Osteocyte (in vitro differentiated cells): ENCODE measurements around the gene EPG5. TPM values are rescaled to one million over a fixed set of nuclear protein-coding genes. Genes with fewer than 3 reads are reported as not detected.

Experiments
- DNase-seq: peaks from one replicate; pipeline ENCODE4 v3.0.0; 2021; ENCODE audit warnings: mixed read lengths; ENCODE audit not compliant: unreplicated experiment; ENCODE audit errors: extremely low spot score
- H3K27ac Mint-ChIP-seq: one replicate; pipeline ENCODE4 v1.8.0; 2021; ENCODE audit warnings: mild to moderate bottlenecking, mixed read lengths; ENCODE audit not compliant: unreplicated experiment
- H3K27me3 Mint-ChIP-seq: one replicate; pipeline ENCODE4 v1.8.0; 2021; ENCODE audit warnings: mixed read lengths; ENCODE audit not compliant: unreplicated experiment
- H3K36me3 Mint-ChIP-seq: one replicate; pipeline ENCODE4 v1.8.0; 2021; ENCODE audit warnings: mixed read lengths; ENCODE audit not compliant: unreplicated experiment
- H3K4me1 Mint-ChIP-seq: one replicate; pipeline ENCODE4 v1.8.0; 2021; ENCODE audit warnings: mixed read lengths; ENCODE audit not compliant: unreplicated experiment
- H3K4me3 Mint-ChIP-seq: one replicate; pipeline ENCODE4 v1.8.0; 2021; ENCODE audit warnings: mild to moderate bottlenecking, moderate library complexity, mixed read lengths; ENCODE audit not compliant: unreplicated experiment
- H3K9me3 Mint-ChIP-seq: one replicate; pipeline ENCODE4 v1.8.0; 2021; ENCODE audit warnings: mixed read lengths; ENCODE audit not compliant: unreplicated experiment
- total RNA-seq: library from RNA; stranded (reverse); gene quantifications from 2 replicates; pipeline ENCODE4 v1.2.1, GENCODE V29; 2021
- TF ChIP-seq, protein P1 (sequence below): fragments of 200-600 bp; sonication (generic); IDR thresholded peaks from 2 replicates; pipeline ENCODE4 v1.5.0; 2021; ENCODE audit warnings: antibody characterized with exemption, mild to moderate bottlenecking, moderate library complexity

EPG5 gene
- total RNA-seq, 1 donor from 2014 or later: 30.9 TPM

DNA sequence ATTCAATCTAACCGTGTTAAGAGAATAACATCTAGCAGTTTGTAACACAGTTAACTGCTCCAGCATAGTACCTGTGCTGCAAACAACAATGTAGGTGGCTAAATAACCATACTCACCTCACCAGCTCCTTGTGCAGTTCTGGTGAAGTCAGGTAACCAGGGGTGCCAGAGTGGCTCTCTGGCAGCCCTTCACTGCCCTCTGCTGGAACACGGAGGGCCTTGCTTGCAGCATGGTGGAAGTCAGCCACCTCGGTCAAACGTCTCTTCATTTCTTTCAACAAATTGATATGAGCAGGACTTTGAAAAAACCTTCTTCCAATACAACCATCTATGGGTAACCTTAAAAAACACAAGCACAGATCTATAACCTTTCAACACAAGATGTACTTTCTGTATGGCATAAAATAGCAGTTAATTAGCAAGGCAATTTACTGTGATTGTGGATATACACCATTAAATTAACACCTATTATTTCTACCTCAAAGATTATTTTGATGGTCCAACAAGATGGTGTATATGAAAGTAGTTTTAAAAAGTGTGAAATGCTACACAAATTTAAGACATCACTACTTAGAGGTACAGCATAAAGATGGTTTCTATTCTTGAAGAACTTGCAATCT is 56.6 kb downstream of the EPG5 start:
- H3K36me3 Mint-ChIP-seq: peaks cover 65% of the 10 kb centered on the region
- H3K27ac Mint-ChIP-seq: no peak overlapping the region
- H3K4me3 Mint-ChIP-seq: no peak overlapping the region
- H3K4me1 Mint-ChIP-seq: no peaks in the 10 kb centered on the region
- H3K27me3 Mint-ChIP-seq: no peaks in the 10 kb centered on the region
- no peaks in the 10 kb centered on the region for H3K9me3 Mint-ChIP-seq
- TF ChIP-seq, protein P1, sequence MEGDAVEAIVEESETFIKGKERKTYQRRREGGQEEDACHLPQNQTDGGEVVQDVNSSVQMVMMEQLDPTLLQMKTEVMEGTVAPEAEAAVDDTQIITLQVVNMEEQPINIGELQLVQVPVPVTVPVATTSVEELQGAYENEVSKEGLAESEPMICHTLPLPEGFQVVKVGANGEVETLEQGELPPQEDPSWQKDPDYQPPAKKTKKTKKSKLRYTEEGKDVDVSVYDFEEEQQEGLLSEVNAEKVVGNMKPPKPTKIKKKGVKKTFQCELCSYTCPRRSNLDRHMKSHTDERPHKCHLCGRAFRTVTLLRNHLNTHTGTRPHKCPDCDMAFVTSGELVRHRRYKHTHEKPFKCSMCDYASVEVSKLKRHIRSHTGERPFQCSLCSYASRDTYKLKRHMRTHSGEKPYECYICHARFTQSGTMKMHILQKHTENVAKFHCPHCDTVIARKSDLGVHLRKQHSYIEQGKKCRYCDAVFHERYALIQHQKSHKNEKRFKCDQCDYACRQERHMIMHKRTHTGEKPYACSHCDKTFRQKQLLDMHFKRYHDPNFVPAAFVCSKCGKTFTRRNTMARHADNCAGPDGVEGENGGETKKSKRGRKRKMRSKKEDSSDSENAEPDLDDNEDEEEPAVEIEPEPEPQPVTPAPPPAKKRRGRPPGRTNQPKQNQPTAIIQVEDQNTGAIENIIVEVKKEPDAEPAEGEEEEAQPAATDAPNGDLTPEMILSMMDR: peak; percentile 78
- no peak for DNase-seq

DNA sequence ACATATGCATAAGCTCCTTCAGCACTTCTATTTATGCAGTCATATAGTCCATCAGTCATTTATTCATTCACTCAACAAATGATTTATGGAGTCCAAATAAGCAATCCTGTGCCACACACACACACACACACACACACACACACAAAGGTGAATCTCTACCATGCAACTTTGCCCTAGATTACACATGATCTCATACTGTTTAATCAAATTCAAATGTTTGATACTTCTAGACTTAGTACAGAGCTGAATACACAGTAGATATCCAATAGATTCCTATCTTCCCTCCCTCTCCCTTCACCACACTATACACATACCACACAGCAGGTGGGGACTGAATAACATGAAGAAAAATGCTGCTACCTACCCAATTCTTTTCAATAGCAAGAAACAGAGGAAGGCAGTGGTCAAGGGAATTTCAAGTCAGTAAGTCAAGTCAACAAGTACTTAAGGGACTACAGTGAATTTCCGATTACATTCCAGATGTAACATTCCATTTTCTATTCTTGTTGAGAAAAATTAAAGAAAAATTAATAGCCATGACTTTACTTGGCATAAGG is 65.4 kb downstream of the EPG5 start:
- H3K4me1 Mint-ChIP-seq: no peaks in the 10 kb centered on the region
- no peaks in the 10 kb centered on the region for H3K9me3 Mint-ChIP-seq
- DNase-seq: no peak
- peaks cover 49% of the 10 kb centered on the region for H3K36me3 Mint-ChIP-seq
- TF ChIP-seq, protein P1: no peak
- no peak overlapping the region for H3K4me3 Mint-ChIP-seq
- H3K27me3 Mint-ChIP-seq: no peaks in the 10 kb centered on the region
- no peak overlapping the region for H3K27ac Mint-ChIP-seq

GRCh38 chr18:45900623-45901022 is 66.5 kb downstream of the EPG5 start:
- H3K36me3 Mint-ChIP-seq: peaks cover 48% of the 10 kb centered on the region
- no peak overlapping the region for H3K27ac Mint-ChIP-seq
- H3K27me3 Mint-ChIP-seq: no peaks in the 10 kb centered on the region
- H3K9me3 Mint-ChIP-seq: no peaks in the 10 kb centered on the region
- H3K4me3 Mint-ChIP-seq: no peak overlapping the region
- DNase-seq: no peak
- no peaks in the 10 kb centered on the region for H3K4me1 Mint-ChIP-seq
- TF ChIP-seq, protein P1: no peak

DNA sequence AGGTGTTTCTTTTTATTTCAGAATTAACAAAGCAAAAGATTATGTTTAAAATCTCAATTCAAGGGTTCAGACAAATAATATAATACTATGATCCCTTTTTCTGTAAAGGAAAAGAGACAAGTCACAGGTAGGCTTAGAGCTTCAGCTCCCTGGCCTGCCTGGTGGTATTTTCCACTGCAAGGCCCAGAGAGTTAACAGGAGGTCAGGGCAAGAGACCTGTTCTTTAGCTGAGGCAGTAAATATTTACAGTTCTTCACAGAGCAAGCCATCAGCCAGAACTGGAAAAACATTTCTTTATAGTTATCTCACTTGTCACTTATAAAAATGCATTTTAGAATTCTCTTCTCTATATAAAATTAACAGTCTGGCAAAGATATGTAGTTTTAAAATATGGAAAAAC is 70.1 kb downstream of the EPG5 start:
- Mint-ChIP-seq H3K4me1 (no peaks in the 10 kb centered on the region), H3K27ac (no peak overlapping the region), H3K27me3 (no peaks in the 10 kb centered on the region), H3K9me3 (no peaks in the 10 kb centered on the region), H3K4me3 (no peak overlapping the region), H3K36me3 (peaks cover 52% of the 10 kb centered on the region)
- DNase-seq: no peak
- TF ChIP-seq, protein P1: no peak

DNA sequence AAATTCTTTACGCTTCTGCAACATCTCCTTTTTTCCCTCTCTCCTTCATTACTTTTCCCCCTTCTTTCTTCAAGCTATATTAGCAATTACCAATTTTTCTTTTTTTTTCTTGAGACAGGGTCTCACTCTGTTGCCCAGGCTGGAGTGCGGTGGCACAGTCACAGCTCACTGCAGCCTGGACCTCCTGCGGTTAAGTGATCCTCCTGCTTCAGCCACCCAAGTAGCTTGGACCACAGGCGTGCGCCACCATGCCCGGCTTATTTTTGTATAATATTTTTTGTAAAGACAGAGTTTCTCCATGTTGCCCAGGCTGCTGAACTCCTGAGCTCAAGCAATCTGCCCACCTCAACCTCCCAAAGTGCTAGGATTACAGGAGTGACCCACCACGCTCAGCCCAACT is 70.7 kb downstream of the EPG5 start:
- Mint-ChIP-seq H3K36me3 (peaks cover 50% of the 10 kb centered on the region), H3K27me3 (no peaks in the 10 kb centered on the region), H3K27ac (no peak overlapping the region), H3K4me1 (no peaks in the 10 kb centered on the region), H3K4me3 (no peak overlapping the region), H3K9me3 (no peaks in the 10 kb centered on the region)
- DNase-seq: no peak
- TF ChIP-seq, protein P1: no peak
